22Rv1 (cell line): ENCODE results near the gene CEP170B.

ENCODE experiments used
- H3K27ac ChIP-seq: fragments of 450-650 bp; 2 replicates; pipeline ENCODE4 v1.5.1; 2017
- ZFX ChIP-seq: fragments of 450-650 bp; IDR thresholded peaks from 2 replicates; pipeline ENCODE4 v1.6.1; 2017; ENCODE audit warnings: antibody characterized with exemption, borderline replicate concordance
- TF ChIP-seq, protein P1 (sequence below): fragments of 450-650 bp; IDR thresholded peaks from 2 replicates; pipeline ENCODE4 v1.5.1; 2017; ENCODE audit warnings: mild to moderate bottlenecking

Gene CEP170B

GRCh38 chr14:104821971-104822608 lies 43.0 kb upstream of the CEP170B start:
- no peak overlapping the region for H3K27ac ChIP-seq
- TF ChIP-seq, protein P1, sequence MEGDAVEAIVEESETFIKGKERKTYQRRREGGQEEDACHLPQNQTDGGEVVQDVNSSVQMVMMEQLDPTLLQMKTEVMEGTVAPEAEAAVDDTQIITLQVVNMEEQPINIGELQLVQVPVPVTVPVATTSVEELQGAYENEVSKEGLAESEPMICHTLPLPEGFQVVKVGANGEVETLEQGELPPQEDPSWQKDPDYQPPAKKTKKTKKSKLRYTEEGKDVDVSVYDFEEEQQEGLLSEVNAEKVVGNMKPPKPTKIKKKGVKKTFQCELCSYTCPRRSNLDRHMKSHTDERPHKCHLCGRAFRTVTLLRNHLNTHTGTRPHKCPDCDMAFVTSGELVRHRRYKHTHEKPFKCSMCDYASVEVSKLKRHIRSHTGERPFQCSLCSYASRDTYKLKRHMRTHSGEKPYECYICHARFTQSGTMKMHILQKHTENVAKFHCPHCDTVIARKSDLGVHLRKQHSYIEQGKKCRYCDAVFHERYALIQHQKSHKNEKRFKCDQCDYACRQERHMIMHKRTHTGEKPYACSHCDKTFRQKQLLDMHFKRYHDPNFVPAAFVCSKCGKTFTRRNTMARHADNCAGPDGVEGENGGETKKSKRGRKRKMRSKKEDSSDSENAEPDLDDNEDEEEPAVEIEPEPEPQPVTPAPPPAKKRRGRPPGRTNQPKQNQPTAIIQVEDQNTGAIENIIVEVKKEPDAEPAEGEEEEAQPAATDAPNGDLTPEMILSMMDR = no peak
- no peak for TF ChIP-seq ZFX

DNA sequence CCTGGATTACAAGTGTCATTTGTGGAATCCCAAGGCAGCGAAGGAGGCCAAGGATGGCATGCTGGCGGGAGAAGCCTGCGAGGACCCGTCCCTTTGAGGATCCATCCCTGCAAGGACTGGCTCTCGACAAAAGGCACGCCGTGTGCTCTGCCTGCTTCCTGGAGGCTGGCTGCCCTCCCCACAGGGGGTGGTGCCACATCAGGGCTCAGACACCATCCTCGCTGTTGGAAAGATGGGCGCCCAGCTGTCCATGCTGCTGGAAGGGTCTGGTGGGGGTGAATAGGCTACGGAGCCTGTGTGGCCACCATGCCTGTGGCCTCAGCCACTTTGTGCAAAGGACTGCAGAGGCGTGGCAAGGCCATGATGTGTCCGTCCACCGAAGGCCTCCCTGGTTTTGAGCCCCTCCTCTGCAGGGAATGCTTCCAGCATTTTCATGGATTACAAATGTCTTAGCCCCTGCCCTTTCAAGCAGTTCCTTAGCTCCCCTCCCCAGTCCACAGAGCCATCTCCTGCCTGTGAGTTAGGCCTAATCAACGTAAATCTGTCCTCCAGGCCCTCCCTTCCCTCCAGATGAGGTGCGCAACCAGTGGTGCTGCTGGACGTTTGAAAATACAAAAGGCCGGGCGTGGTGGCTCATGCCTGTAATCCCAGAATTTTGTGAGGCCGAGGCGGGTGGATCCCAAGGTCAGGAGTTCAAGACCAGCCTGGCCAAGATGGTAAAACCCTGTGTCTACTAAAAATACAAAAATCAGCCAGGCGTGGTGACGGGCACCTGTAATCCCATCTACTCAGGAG lies 42.0 kb upstream of the CEP170B start:
- TF ChIP-seq, protein P1 = no peak
- no peak for TF ChIP-seq ZFX
- H3K27ac ChIP-seq = no peak overlapping the region

- H3K27ac ChIP-seq = no peak overlapping the region
- TF ChIP-seq, protein P1 = no peak
- no peak for TF ChIP-seq ZFX
These were observed 40.6 kb upstream of the CEP170B start for GRCh38 chr14:104824353-104824997.

- TF ChIP-seq ZFX = no peak
- TF ChIP-seq, protein P1 = peak; percentile 96
These were observed 38.7 kb upstream of the CEP170B start for GRCh38 chr14:104826189-104826860.

GRCh38 chr14:104826861-104827176 lies 38.2 kb upstream of the CEP170B start:
- TF ChIP-seq, protein P1 = no peak
- no peak for TF ChIP-seq ZFX

More at GRCh38 chr14:104826189-104826860, 38.7 kb upstream of the CEP170B start:
- H3K27ac ChIP-seq = no peak overlapping the region

GRCh38 chr14:104827177-104828055 lies 37.7 kb upstream of the CEP170B start:
- no peak overlapping the region for H3K27ac ChIP-seq
- TF ChIP-seq, protein P1 = peak; percentile 35
- TF ChIP-seq ZFX = no peak

More at GRCh38 chr14:104826861-104827176, 38.2 kb upstream of the CEP170B start:
- H3K27ac ChIP-seq = no peak overlapping the region
